OCI-LY3 (cell line): Measurements from ENCODE around the gene LHFPL2.

ENCODE experiments used
- H2AFZ ChIP-seq: fragments of 200-600, 300-600 bp; shearing (Covaris generic); 2 replicates; pipeline ENCODE4 v1.6.0; 2014; ENCODE audit warnings: antibody characterized with exemption, low read depth, low read length
- H3K27ac ChIP-seq: fragments of 200-600, 300-600 bp; sonication (generic); 2 replicates; pipeline ENCODE4 v1.5.1; 2014; ENCODE audit warnings: mild to moderate bottlenecking, low read length, moderate library complexity, mixed read lengths
- H3K27me3 ChIP-seq: fragments of 200-600, 300-600 bp; sonication (generic); 2 replicates; pipeline ENCODE4 v1.6.1; 2014; ENCODE audit warnings: low read depth, low read length, mixed read lengths
- H3K36me3 ChIP-seq: fragments of 200-600, 300-600 bp; sonication (generic); replicated peaks from 2 replicates; pipeline ENCODE3; 2014; ENCODE audit warnings: low read depth, low read length, mixed read lengths
- H3K4me1 ChIP-seq: fragments of 300-600, 200-600 bp; sonication (generic); 2 replicates; pipeline ENCODE4 v1.6.1; 2014; ENCODE audit warnings: low read length, mixed read lengths
- H3K4me2 ChIP-seq: fragments of 200-600, 300-600 bp; sonication (generic); 2 replicates; pipeline ENCODE4 v1.6.1; 2014; ENCODE audit warnings: low read length, mixed read lengths
- H3K4me3 ChIP-seq: fragments of 300-600, 200-600 bp; sonication (generic); 2 replicates; pipeline ENCODE4 v1.5.1; 2014; ENCODE audit warnings: antibody characterized with exemption, mild to moderate bottlenecking, low read length, moderate library complexity
- H3K79me2 ChIP-seq: fragments of 300-600, 200-600 bp; shearing (Covaris generic); 2 replicates; pipeline ENCODE4 v1.6.1; 2014; ENCODE audit warnings: mild to moderate bottlenecking, low read length, mixed read lengths
- H3K9ac ChIP-seq: fragments of 300-600, 200-600 bp; shearing (Covaris generic); 2 replicates; pipeline ENCODE4 v1.6.0; 2014; ENCODE audit warnings: mild to moderate bottlenecking, low read length, moderate library complexity
- H3K9me3 ChIP-seq: fragments of 200-600, 300-600 bp; shearing (Covaris generic); 2 replicates; pipeline ENCODE4 v1.6.1; 2014; ENCODE audit warnings: low read length, mixed read lengths; ENCODE audit not compliant: insufficient read depth
- H4K20me1 ChIP-seq: fragments of 200-600, 300-600 bp; sonication (generic); 2 replicates; pipeline ENCODE4 v1.6.1; 2016; ENCODE audit warnings: low read length, mixed read lengths; ENCODE audit not compliant: insufficient read depth
- EZH2phosphoT487 ChIP-seq: fragments of 200-600 bp; shearing (Covaris generic); IDR thresholded peaks from 2 replicates; pipeline ENCODE4 v1.6.1; 2018; ENCODE audit warnings: antibody characterized with exemption, mixed run types, low read depth
- TF ChIP-seq, protein P1 (sequence below): fragments of 200-600, 300-600 bp; sonication (generic); IDR thresholded peaks from 2 replicates; pipeline ENCODE4 v1.5.1; 2014; ENCODE audit warnings: antibody characterized with exemption, low read length, low read depth

The LHFPL2 gene

DNA sequence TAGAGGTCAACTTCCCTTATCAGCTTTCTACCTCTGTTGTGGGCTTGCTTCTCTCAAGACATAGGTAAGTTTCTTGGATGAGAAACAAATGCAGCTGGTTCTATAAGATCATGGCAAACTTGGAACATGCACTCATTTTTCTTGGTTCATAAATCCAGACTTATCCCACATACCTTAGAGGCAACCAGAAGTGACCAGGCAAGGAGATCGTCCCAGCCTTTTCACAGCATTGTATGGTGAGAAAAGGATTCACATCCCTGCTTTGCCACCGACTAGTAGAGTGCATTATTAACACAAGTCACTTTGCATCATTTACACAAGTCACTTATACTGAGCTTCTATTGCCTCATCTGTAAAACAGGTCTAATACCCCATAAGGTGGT lies 35.4 kb downstream of the LHFPL2 start:
- no peak overlapping the region for H3K4me3 ChIP-seq
- H2AFZ ChIP-seq: no peak overlapping the region
- H3K79me2 ChIP-seq: no peaks in the 10 kb centered on the region
- H4K20me1 ChIP-seq: no peaks in the 10 kb centered on the region
- no peak for TF ChIP-seq EZH2phosphoT487
- TF ChIP-seq, protein P1, sequence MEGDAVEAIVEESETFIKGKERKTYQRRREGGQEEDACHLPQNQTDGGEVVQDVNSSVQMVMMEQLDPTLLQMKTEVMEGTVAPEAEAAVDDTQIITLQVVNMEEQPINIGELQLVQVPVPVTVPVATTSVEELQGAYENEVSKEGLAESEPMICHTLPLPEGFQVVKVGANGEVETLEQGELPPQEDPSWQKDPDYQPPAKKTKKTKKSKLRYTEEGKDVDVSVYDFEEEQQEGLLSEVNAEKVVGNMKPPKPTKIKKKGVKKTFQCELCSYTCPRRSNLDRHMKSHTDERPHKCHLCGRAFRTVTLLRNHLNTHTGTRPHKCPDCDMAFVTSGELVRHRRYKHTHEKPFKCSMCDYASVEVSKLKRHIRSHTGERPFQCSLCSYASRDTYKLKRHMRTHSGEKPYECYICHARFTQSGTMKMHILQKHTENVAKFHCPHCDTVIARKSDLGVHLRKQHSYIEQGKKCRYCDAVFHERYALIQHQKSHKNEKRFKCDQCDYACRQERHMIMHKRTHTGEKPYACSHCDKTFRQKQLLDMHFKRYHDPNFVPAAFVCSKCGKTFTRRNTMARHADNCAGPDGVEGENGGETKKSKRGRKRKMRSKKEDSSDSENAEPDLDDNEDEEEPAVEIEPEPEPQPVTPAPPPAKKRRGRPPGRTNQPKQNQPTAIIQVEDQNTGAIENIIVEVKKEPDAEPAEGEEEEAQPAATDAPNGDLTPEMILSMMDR: no peak
- H3K36me3 ChIP-seq: no peaks in the 10 kb centered on the region
- no peak overlapping the region for H3K9ac ChIP-seq
- H3K27ac ChIP-seq: no peak overlapping the region
- no peaks in the 10 kb centered on the region for H3K9me3 ChIP-seq
- H3K4me1 ChIP-seq: no peaks in the 10 kb centered on the region
- no peaks in the 10 kb centered on the region for H3K27me3 ChIP-seq
- no peak overlapping the region for H3K4me2 ChIP-seq

GRCh38 chr5:78612227-78613150 lies 36.1 kb downstream of the LHFPL2 start:
- TF ChIP-seq EZH2phosphoT487: no peak
- TF ChIP-seq, protein P1: no peak
- H3K4me2 ChIP-seq: no peak overlapping the region
- H3K36me3 ChIP-seq: no peaks in the 10 kb centered on the region
- no peak overlapping the region for H2AFZ ChIP-seq
- H3K9me3 ChIP-seq: no peaks in the 10 kb centered on the region
- no peaks in the 10 kb centered on the region for H3K4me1 ChIP-seq
- H3K27ac ChIP-seq: no peak overlapping the region
- no peak overlapping the region for H3K4me3 ChIP-seq
- no peaks in the 10 kb centered on the region for H3K79me2 ChIP-seq
- no peak overlapping the region for H3K9ac ChIP-seq
- no peaks in the 10 kb centered on the region for H4K20me1 ChIP-seq
- H3K27me3 ChIP-seq: no peaks in the 10 kb centered on the region

DNA sequence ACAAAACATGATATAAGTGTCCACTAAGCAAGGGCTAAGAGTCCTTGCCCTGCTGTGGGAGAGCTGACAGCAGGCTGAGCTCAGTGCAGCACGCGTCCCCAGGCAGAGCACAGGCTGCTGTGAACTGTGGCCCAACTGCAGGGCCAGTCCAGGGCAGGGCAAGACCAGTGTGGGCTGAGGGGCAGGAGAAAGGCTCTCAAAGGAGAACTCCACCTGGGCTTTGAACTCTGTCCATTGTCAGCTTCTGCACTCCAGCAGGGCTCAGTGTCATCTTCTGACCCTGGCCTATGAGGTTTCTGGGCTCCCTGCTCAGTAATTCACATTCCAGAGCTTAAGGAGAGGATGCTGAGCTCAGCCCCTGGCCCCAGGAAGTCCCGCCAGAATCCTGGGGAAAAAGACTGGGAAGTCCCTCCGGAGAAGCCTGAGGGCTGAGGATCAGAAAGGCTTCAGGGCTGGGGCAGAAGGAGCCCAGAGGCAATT lies 37.4 kb downstream of the LHFPL2 start:
- no peak overlapping the region for H3K4me3 ChIP-seq
- H3K27ac ChIP-seq: no peak overlapping the region
- H3K36me3 ChIP-seq: no peaks in the 10 kb centered on the region
- TF ChIP-seq, protein P1: no peak
- no peak for TF ChIP-seq EZH2phosphoT487
- no peaks in the 10 kb centered on the region for H3K9me3 ChIP-seq
- H3K4me2 ChIP-seq: no peak overlapping the region
- no peaks in the 10 kb centered on the region for H3K4me1 ChIP-seq
- H4K20me1 ChIP-seq: no peaks in the 10 kb centered on the region
- H2AFZ ChIP-seq: no peak overlapping the region
- no peaks in the 10 kb centered on the region for H3K79me2 ChIP-seq
- H3K27me3 ChIP-seq: no peaks in the 10 kb centered on the region
- H3K9ac ChIP-seq: no peak overlapping the region

GRCh38 chr5:78610636-78611035 lies 37.9 kb downstream of the LHFPL2 start:
- no peak overlapping the region for H3K4me2 ChIP-seq
- H2AFZ ChIP-seq: no peak overlapping the region
- no peaks in the 10 kb centered on the region for H3K4me1 ChIP-seq
- no peak overlapping the region for H3K27ac ChIP-seq
- no peaks in the 10 kb centered on the region for H3K36me3 ChIP-seq
- H3K27me3 ChIP-seq: no peaks in the 10 kb centered on the region
- TF ChIP-seq, protein P1: no peak
- TF ChIP-seq EZH2phosphoT487: no peak
- H3K79me2 ChIP-seq: no peaks in the 10 kb centered on the region
- no peak overlapping the region for H3K9ac ChIP-seq
- no peak overlapping the region for H3K4me3 ChIP-seq
- no peaks in the 10 kb centered on the region for H4K20me1 ChIP-seq
- no peaks in the 10 kb centered on the region for H3K9me3 ChIP-seq
